ENCODE measurements around the gene CHD5.
"Not testable (repeated sequence)": the region's sequence is repeated elsewhere in the genome, so short reads cannot be mapped to it uniquely, and the experiment has no call there.

Gene CHD5

GRCh38 chr1:6080469-6080868, 99.7 kb downstream of the CHD5 start:
- no peak for FAIRE-seq

GRCh38 chr1:6077919-6078318, 102.2 kb downstream of the CHD5 start:
- no peak for FAIRE-seq

GRCh38 chr1:6077506-6077905, 102.6 kb downstream of the CHD5 start:
- FAIRE-seq, result no peak

GRCh38 chr1:6077061-6077460, 103.1 kb downstream of the CHD5 start:
- FAIRE-seq, result not testable (repeated sequence)

- FAIRE-seq, result no peak
Measured at GRCh38 chr1:6075748-6076147, 104.4 kb downstream of the CHD5 start.

- FAIRE-seq, result no peak
Measured at GRCh38 chr1:6074192-6074901, 105.8 kb downstream of the CHD5 start.

- FAIRE-seq, result no peak
Measured at GRCh38 chr1:6073480-6074053, 106.6 kb downstream of the CHD5 start.

GRCh38 chr1:6072774-6073479, 107.2 kb downstream of the CHD5 start:
- FAIRE-seq, result no peak

GRCh38 chr1:6071219-6071618, 108.9 kb downstream of the CHD5 start:
- no peak for FAIRE-seq

GRCh38 chr1:6070450-6070974, 109.6 kb downstream of the CHD5 start:
- FAIRE-seq, result no peak

GRCh38 chr1:6069573-6069972, 110.5 kb downstream of the CHD5 start:
- FAIRE-seq, result no peak

GRCh38 chr1:6068932-6069331, 111.2 kb downstream of the CHD5 start:
- no peak for FAIRE-seq

GRCh38 chr1:6068073-6068472, 112.0 kb downstream of the CHD5 start:
- FAIRE-seq, result no peak

GRCh38 chr1:6066680-6067079, 113.4 kb downstream of the CHD5 start:
- FAIRE-seq, result no peak

- FAIRE-seq, result no peak
Measured at GRCh38 chr1:6065093-6065858, 114.8 kb downstream of the CHD5 start.

- not testable (repeated sequence) for FAIRE-seq
Measured at GRCh38 chr1:6063532-6064053, 116.5 kb downstream of the CHD5 start.

GRCh38 chr1:6062670-6063069, 117.5 kb downstream of the CHD5 start:
- no peak for FAIRE-seq

GRCh38 chr1:6059866-6060265, 120.3 kb downstream of the CHD5 start:
- no peak for FAIRE-seq

- FAIRE-seq, result no peak
Measured at GRCh38 chr1:6057170-6057845, 122.8 kb downstream of the CHD5 start.

GRCh38 chr1:6056572-6056948, 123.6 kb downstream of the CHD5 start:
- FAIRE-seq, result no peak

- FAIRE-seq, result no peak
Measured at GRCh38 chr1:6054596-6054995, 125.5 kb downstream of the CHD5 start.

GRCh38 chr1:6053206-6053546, 126.9 kb downstream of the CHD5 start:
- FAIRE-seq, result no peak

All from G401.6 (cell line).